ENCODE data around the gene RAI14.

DNA sequence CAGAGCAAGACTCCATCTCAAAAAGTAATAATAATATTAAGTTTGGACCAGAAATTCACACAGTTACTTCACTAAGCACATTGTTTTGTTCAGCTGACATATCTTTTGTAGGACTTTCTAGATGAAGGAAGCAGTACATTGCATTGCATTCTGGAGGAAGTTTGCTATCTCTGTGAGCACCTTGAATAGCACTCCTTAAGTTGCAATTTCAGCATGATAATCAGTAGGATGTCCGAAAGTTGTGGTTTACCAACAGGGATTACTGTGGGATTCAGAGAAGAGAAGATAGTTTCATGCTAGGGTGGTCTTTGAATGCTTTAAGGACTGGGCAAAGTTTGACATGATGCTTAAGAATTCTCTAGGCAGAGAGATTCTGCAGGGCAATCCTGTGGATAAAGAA lies 164.5 kb downstream of the RAI14 start:
- TF ChIP-seq, protein P1, sequence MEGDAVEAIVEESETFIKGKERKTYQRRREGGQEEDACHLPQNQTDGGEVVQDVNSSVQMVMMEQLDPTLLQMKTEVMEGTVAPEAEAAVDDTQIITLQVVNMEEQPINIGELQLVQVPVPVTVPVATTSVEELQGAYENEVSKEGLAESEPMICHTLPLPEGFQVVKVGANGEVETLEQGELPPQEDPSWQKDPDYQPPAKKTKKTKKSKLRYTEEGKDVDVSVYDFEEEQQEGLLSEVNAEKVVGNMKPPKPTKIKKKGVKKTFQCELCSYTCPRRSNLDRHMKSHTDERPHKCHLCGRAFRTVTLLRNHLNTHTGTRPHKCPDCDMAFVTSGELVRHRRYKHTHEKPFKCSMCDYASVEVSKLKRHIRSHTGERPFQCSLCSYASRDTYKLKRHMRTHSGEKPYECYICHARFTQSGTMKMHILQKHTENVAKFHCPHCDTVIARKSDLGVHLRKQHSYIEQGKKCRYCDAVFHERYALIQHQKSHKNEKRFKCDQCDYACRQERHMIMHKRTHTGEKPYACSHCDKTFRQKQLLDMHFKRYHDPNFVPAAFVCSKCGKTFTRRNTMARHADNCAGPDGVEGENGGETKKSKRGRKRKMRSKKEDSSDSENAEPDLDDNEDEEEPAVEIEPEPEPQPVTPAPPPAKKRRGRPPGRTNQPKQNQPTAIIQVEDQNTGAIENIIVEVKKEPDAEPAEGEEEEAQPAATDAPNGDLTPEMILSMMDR (IDR thresholded peaks at IDR 0.05 in 4 of 5, conservative IDR thresholded peaks at IDR 0.05 in 1 of 5) = no peak
- TF ChIP-seq POLR2A (IDR thresholded peaks at IDR 0.05) = no peak
